Cardiac fibroblast (primary cell): ENCODE data around the gene EGFL7.
A peak's percentile ranks its signal among the peaks of the same experiment; 100 is the strongest.

Source experiments
- DNase-seq, 2 donors: peaks; one replicate each; pipeline versions ENCODE4 v3.0.0 to v3.0.0-alpha.2; 2010; ENCODE audit warnings: low read depth in 2 of 2
- H3K4me3 ChIP-seq, 2 donors: replicated peaks in 1 of 2; 1 replicate in 1 of 2; 2 replicates in 1 of 2; pipeline ENCODE4 v1.5.1; 2011; ENCODE audit warnings: low read depth in 2 of 2, low read length in 2 of 2, mild to moderate bottlenecking in 2 of 2, moderate library complexity in 1 of 2
- CTCF ChIP-seq: IDR thresholded peaks from one replicate; pipeline ENCODE4 v1.5.1; 2011; ENCODE audit warnings: low read depth, mild to moderate bottlenecking, low read length, inconsistent platforms

EGFL7 gene

GRCh38 chr9:136689108-136689460 is 26.4 kb downstream of the EGFL7 start:
- TF ChIP-seq CTCF, result no peak
- no peak for DNase-seq
- no peak overlapping the region for H3K4me3 ChIP-seq

- H3K4me3 ChIP-seq, result no peak overlapping the region
- DNase-seq, result no peak
- TF ChIP-seq CTCF, result no peak
These were observed 27.5 kb downstream of the EGFL7 start for GRCh38 chr9:136690104-136690805.

- no peak for TF ChIP-seq CTCF
- DNase-seq, result peak in 1 of 2 donors; percentile 26
- no peak overlapping the region for H3K4me3 ChIP-seq
These were observed 28.1 kb downstream of the EGFL7 start for GRCh38 chr9:136690806-136691261.

GRCh38 chr9:136691316-136692184 is 28.8 kb downstream of the EGFL7 start:
- TF ChIP-seq CTCF, result no peak
- H3K4me3 ChIP-seq, result no peak overlapping the region
- no peak for DNase-seq

- no peak for DNase-seq
- no peak overlapping the region for H3K4me3 ChIP-seq
- no peak for TF ChIP-seq CTCF
These were observed 29.7 kb downstream of the EGFL7 start for GRCh38 chr9:136692185-136693134.

GRCh38 chr9:136693135-136693489 is 30.4 kb downstream of the EGFL7 start:
- DNase-seq, result no peak
- no peak for TF ChIP-seq CTCF
- H3K4me3 ChIP-seq, result no peak overlapping the region
